NK-92 treated with Interleukin-12 subunit alpha and Interleukin-12 subunit beta, amount 100 ng/mL, for 24 hours (cell line): ENCODE measurements around the gene ZKSCAN4.

Source experiments
- DNase-seq: peaks from one replicate; lab custom pipeline; 2025; lab: John Stamatoyannopoulos, UW

The ZKSCAN4 gene

DNA sequence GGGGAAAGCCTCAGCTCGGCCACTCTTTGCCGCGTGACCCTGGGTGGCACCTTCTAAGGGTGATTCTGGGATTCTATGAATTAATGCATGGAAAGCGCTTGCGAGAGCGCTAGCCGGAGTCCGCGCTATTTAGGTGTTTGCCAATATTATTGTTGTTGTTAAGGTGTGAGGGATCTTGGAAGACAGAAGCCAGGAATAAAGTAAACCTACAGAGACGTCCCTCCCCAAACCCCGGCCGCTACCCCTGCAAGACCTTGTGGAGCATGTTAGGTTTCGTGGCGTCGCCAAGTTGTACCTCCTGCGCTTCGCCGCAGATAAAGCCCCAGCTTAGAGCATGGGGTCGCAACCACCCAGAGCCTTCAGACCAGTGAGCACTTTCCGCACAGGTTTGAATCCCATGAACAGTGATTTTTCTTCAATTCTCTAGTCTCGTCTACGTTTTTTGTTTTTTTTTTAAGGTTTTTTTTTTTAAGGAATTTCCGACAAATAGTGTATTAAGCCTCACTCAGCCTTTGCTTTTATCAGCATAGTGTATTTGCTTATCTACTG, 43.9 kb downstream of the ZKSCAN4 start:
- DNase-seq = no peak

DNA sequence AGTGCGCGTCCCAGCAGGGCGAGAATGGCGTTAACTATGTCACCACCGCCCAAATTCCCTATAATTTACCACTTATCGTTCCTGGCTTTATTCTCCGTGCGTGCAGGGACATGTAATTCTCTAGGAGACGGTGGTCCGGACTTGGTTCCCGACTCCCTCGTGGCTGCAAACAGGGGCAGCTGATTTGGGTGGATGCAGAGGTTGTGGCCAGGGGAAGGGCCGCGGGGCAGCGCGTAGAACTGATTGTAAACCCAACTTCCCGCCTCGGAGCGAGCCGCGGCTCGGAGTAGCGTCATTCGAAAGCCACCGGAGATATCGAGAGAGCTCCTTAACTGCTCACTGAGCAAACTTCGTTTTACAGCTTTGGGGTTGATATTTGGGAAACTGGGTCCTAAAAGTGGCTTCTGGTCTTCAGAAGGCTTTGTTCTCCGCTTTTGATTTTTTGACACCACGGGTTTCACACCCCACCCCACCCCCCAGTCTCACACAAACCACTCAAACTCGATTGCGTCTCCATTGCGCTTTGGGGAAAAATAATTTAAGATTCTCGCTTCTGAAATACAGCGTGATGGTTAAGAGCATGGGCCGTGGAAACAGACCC, 44.5 kb downstream of the ZKSCAN4 start:
- DNase-seq = no peak

DNA sequence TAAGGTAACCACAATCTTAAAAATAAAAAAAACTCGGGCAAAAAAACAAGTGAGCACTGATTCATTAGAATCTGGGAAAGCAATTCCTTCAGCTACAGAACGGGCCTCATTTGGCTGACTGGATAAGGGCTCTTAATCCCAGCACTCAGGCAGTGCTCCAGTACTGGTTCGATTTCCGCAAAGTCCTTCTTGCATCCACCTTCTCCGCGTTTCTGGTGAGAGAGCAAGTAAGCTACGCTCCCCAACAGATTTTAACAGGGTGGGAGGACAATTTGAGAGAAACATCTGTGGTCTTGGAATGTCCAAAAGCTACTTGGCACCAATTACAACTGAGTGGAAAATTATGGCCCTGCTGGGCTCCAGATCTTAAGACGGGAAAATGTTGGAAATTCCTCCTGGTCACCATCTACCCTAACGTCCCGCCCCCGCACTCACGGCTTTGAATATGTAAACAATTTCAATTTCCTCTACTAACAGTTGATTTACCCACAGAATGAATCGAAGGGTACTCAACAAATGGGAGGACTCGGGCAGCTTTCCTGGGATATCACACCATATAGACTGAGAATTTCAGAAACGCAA, 45.0 kb downstream of the ZKSCAN4 start:
- no peak for DNase-seq

DNA sequence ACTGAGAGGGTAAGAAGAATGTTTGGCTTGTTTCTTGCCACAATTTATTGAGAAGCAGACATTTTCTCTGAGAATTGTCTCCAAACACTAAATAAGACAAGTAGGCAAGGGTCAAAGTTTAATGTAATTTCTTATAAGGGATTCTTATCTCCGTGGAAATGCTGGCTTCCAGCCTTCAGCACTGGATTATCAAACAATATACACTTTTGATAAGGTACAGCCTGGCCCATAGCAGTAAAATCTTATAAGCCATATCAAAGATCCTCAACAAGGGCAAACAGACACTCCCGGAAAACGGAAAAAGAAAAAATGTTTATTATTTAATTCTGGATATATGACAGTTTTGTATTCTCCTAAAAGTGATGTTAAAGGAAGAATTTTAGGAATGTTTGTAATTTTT, 45.5 kb downstream of the ZKSCAN4 start:
- DNase-seq = no peak

DNA sequence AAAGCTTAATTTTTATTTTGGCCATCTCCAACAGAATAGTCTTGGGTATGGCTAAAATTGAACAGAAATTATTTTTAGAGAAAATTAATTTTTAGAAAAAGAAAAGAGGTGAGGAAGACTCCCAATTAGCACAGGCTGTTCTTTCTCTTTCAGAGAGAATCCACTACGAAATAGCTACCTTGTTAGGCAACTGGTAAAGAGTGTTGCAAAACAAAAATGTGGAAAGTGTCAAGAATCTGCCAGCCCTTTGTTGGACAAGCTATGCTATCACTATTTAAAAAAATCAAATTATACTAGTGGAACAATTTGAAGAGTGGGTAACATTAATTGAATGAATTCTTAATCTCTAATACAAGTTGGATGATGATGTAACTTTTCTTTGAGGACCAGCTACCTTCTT, 46.2 kb downstream of the ZKSCAN4 start:
- no peak for DNase-seq

DNA sequence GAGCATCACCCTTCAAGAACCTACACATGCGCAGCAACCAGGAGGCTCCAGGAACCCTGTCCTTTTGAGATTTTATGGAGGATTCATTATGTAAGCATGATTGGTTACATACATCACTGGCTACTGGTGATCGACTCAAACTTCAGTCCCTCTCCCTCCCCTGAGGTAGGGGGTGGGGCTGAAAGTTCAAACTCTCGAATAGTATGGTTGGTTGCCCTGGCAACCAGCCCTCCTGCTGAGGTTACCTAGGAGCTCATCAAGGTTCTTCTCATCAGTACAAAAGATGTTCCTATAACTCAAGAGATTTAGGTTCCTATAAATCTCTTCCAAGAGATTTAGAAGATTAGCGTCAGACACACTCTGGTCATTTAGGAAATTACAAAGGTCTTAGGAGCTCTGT, 48.9 kb downstream of the ZKSCAN4 start:
- no peak for DNase-seq

DNA sequence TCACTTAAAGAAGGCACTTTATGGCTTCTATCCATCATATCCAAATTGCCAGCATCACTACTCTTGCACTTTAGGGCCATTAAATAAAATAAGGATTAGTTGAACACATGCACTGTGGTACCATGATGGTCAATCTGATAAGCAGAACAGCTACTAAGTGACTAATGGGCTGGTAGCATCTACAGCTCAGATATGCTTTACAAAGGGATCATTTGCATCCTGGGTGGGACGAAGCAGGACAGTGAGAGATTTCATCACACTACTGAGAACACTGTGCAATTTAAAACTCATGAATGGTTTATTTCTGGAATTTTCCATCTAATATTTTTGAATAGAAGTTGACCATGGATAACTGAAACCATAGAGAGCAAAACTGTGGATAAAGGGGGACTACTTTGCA, 52.0 kb downstream of the ZKSCAN4 start:
- no peak for DNase-seq
